HG03039 (cell line): ENCODE data around the gene NR2E3.

Experiments used
- ATAC-seq: cut with Tn5 transposase; IDR thresholded peaks from one replicate; pipeline ENCODE4 v1.9.1; 2021; ENCODE audit warnings: mild to moderate bottlenecking, moderate library complexity; ENCODE audit not compliant: unreplicated experiment

NR2E3 gene

GRCh38 chr15:71790081-71790480, 20.3 kb upstream of the NR2E3 start:
- ATAC-seq = no peak

- ATAC-seq = no peak
These were observed 18.4 kb upstream of the NR2E3 start for GRCh38 chr15:71791975-71792374.

GRCh38 chr15:71792521-71792920, 17.8 kb upstream of the NR2E3 start:
- ATAC-seq = no peak

DNA sequence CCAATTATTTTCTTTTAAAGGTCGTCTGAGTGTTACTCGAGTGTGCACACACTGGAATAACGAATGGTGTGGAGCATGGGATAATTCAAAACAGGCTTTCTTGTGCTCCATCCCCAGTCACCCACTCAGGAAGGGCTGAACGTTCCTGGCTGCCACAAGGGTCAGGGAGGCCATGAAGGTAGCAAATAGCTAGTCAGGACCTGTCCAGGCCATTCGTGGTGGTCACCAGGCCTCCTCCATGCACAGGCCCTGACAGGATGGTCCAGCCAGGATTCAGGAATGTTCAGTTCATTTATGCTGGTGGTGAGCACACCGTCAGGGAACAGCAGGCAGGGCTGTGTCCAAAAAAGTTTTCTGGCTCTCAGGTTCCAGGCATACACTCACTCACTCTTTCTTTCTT, 11.7 kb upstream of the NR2E3 start:
- ATAC-seq = no peak

DNA sequence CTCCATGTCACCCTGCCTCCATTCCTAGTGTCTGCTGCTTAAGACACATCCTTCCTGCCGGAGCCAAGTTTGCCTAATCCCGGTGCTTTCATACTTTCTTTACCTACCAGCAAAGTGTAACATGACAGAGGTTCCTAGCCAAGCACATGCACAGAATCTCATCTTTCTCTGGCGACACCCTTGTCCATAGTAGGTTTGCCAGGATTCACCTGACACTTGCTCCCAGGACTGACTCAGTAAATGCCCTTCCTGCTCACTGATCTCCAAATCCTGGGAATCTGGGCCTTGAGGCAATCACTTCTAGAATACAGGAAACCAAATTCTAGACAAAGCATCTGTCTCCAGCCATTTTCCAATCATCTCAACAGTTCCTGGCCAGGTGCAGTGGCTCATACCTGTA, 10.2 kb upstream of the NR2E3 start:
- no peak for ATAC-seq

GRCh38 chr15:71800835-71801745, 9.3 kb upstream of the NR2E3 start:
- ATAC-seq = no peak

DNA sequence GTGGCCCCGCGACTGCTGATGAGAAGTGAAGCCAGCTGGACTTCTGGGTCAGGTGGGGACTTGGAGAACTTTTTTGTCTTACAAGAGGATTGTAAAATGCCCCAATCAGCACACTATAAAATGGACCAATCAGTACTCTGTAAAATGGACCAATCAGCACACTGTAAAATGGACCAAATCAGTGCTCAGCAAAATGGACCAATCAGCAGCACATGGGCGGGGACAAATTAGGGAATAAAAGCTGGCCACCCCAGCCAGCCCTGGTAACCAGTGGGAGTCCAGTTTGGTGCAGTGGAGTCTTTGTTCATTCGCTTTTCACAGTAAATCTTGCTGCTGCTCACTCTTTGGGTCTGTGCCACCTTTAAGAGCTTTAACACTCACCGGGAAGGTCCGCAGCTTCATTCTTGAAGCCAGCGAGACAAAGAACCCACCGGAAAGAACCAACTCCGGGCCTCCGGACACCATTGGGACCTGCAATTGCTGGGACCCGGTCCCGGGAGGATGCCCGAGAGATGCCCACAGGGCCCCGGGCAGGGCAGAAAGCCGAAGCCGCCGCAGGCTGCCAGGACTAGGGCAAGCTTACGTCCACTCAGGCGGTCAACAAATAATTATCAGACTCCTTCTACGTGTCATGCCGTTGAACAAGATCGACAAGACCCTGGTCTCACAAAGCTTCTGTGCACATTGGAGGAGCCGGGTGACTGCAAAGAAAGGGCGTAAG, 8.3 kb upstream of the NR2E3 start:
- ATAC-seq = no peak

DNA sequence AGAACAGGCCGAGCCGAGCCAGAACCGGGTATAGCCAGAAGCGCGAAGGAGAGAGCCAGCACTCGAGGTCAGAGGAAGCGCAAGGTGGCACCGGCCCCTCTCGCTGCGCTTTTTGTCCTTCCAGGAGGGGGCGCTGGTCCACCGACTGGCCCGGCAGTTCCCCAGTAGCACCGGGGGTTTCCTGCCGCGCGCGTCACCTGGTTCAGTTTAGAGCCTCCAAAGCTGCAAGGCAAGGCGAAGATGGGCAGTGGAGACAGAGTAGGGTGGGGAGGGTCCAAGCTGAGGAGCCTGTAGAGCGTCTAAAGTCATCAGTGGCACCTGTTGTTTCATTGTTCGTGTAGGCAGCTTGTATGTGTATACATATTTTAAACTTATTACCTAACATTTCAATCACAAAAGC, 7.6 kb upstream of the NR2E3 start:
- ATAC-seq = no peak

DNA sequence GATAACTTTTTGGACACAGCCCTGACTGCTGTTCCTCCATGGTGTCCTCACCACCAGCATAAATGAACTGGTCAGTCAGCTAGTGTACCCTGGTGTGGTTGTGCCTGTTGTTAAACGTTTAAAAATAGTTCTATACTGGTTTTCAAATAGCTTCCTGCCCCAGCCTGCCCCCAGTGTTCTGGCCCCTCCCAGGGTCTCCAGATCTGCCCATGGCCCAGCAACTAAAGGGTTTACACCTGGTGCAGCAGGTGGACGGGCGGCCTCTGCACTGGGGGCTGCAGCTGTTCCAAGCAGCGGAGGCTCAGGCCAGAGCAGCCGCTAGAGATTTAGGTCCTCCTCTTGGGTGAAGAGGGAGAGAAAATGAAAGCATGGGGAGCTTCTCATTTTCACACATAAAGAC, 6.1 kb upstream of the NR2E3 start:
- no peak for ATAC-seq

DNA sequence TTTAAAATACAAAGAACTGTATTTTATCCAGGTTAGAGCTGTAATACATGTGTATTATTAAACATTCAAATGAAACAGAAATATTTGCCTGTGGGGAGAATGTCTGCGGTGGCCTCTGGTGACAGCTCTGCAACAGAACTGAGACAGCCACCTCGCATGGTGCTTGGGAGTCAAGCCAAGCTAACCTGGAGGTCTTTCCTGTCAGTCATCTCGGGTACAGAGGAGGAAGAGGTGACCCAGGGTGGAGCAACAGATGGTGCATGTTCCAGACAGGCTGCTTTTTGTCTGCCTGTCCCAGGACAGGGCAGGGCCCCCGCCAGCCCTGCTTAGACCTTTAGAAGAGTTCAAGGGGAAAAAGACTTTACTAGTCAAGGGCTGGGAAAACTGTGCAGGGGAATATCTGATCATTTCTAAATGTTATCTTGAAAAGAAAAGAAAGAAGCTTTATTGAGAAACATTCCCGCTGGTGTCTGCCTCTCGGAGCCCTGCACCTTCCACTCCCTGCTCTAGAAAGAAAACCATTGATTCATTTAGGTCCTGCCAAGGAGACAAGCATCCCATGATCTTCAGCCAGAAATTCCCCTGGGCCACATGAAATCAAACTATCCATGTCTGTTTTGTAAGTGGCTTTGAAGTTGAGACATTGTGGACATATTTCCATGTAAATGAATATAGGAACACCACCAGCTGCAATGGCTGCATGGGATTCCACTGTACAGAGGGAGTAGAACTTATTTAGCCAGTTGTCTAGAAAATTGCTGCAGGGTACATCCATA, 5.5 kb upstream of the NR2E3 start:
- no peak for ATAC-seq

- ATAC-seq = no peak
These were observed 3.9 kb upstream of the NR2E3 start for GRCh38 chr15:71806452-71806931.

DNA sequence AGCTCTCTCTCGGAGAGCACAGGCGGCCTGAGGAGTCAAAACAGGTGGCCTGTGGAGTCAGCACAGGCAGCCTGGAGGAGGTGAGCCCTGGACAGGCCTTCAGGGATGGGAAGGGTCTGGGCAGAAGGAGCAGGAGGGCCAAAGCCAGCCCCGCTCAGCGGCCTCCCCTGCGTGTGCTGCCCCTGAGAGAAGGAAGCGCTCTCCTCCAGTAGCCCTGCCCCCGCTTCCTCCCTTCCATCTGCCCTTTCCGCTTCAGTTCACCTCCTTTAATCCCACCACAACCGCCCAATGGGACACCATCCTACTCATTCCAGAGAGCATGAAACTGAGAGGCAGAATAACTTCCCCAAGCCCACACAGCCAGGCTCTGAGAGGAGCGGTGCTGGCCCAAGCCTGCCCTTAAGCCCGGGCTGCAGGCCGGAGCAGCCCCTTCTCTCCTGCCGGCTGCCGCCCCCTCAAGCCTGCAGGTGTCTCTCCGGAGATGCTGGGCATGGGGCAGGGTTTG, 3.2 kb upstream of the NR2E3 start:
- no peak for ATAC-seq

DNA sequence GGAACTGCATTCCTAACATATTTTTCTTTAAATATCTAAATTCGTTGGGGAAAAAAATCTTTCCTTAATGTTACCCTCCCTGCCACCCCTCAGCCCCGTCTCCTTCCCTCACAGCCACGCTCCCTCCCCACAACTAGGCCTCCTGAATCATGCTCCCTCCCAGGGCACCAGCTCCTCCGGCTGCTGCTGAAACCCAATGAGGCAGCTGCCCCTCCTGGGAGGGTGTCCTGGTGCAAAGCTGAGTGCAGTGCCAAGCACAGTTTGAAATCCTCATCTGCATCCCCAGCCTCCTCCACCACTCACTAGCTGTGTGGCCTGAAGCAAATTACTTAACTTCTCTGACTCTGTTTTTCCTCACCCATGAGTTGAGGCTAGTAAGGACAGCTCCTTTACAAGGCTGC, 2.7 kb upstream of the NR2E3 start:
- no peak for ATAC-seq

DNA sequence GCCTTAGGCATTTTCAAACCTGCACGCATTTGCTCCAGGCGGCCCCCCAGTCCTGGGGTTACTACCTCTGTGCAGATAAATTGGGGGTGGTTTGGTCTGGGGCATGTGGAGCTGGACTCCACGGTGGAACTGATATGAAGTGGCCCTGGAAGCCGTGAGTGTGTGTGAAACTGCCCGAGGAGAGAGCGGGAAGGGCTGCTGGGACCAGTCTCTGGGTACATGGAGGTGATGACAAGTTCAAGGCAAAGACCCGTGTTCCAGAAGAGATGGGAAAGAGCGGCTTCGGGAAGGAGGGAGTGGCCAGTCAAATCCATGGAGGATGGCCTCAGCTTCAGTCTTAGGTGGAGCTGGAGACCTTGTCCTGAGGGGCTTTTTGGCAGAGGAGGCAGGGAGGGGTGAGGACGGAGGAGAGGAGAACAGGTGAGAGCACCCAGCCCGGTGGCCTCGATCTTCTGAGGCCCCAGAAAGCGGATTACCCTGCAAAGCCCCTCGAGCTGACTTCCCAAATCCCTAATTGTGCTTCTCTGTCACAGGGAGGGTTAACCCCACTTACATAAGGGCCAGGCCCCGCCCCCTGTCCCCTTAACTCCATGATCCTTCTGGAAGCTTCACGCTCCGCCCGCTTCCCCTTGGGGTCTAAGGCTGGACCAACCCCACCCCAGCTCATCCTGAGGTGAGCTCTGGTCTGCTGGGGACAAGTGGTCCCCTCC, 1.9 kb upstream of the NR2E3 start:
- ATAC-seq = no peak

- no peak for ATAC-seq
These were observed 1.0 kb upstream of the NR2E3 start for GRCh38 chr15:71809346-71809745.

DNA sequence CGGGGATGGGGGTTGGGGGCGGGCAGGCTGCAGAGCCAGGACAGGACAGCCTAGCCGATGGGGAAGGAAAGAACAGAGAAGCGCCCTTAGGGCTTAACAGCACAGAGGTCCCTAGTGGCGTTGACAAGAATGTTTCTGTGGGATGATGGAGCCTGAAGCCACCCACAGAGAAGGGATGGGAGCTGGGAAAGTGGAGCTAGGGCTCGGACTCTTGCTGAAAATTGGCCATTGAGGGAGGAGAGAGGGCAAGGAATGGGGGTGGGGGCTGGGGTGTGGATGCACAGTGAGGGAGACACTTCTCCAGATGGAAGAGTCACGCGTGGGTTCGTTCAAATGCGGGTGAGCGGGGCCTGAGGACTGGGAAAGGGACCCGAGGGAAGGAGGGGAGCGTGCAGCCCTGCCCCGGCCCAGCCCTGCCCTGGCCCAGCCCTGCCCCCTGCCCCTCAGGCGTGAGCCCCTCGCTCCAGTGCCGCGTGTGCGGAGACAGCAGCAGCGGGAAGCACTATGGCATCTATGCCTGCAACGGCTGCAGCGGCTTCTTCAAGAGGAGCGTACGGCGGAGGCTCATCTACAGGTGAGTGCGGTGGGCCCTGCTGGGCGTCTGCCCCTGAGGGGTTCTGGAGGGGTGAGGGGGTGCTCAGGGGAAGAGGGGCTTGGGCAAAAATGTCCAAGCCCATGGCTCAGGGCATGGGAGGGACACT, 832 bp downstream of the NR2E3 start:
- ATAC-seq = no peak

- no peak for ATAC-seq
These were observed 1.7 kb downstream of the NR2E3 start for GRCh38 chr15:71811752-71812735.

- ATAC-seq = no peak
These were observed 2.8 kb downstream of the NR2E3 start for GRCh38 chr15:71812966-71813722.
